A549 (cell line): ENCODE measurements around the gene NCR2.

Source experiments
- EP300 ChIP-seq, 2 experiments: fragments of >200 bp; sonication (Bioruptor Twin); formaldehyde crosslinking; IDR thresholded peaks; 2 replicates in 1 of 2; 3 replicates in 1 of 2; pipeline ENCODE4 v1.6.1; 2016 to 2017
- HDAC2 ChIP-seq: fragments of 200-600 bp; sonication (generic); IDR thresholded peaks from 2 replicates; pipeline ENCODE4 v1.6.1; 2016
- JUN ChIP-seq, 2 experiments: fragments of >200 bp; sonication (Bioruptor Twin); formaldehyde crosslinking; IDR thresholded peaks; 2 replicates in 1 of 2; 3 replicates in 1 of 2; pipeline ENCODE4 v1.6.1; 2016 to 2017
- MYC ChIP-seq: IDR thresholded peaks from 2 replicates; pipeline ENCODE4 v1.6.1; 2012; ENCODE audit warnings: mild to moderate bottlenecking, inconsistent platforms, low read length, improper control_type of control experiment, borderline replicate concordance
- NFE2L2 ChIP-seq: fragments of 150-350 bp; conservative IDR thresholded peaks from 2 replicates; pipeline ENCODE4 v1.6.1; 2014; ENCODE audit warnings: low read length
- PBX3 ChIP-seq: IDR thresholded peaks from 2 replicates; pipeline ENCODE4 v1.6.1; 2012
- PHF8 ChIP-seq: fragments of 200-600 bp; sonication (generic); IDR thresholded peaks from 2 replicates; pipeline ENCODE4 v1.6.1; 2016; ENCODE audit warnings: low read depth, mild to moderate bottlenecking, antibody characterized with exemption, moderate library complexity, borderline replicate concordance
- REST ChIP-seq: fragments of 200-600 bp; sonication (generic); IDR thresholded peaks from 2 replicates; pipeline ENCODE4 v1.6.1; 2016; ENCODE audit warnings: antibody characterized with exemption, mild to moderate bottlenecking, moderate library complexity
- SREBF2 ChIP-seq: fragments of 450-650 bp; IDR thresholded peaks from 2 replicates; pipeline ENCODE4 v1.6.1; 2014; ENCODE audit warnings: mild to moderate bottlenecking, moderate library complexity
- TF ChIP-seq, protein P1 (sequence below): fragments of >200 bp; sonication (Bioruptor Twin); formaldehyde crosslinking; IDR thresholded peaks from 3 replicates; pipeline ENCODE4 v1.5.1; 2016

DNA sequence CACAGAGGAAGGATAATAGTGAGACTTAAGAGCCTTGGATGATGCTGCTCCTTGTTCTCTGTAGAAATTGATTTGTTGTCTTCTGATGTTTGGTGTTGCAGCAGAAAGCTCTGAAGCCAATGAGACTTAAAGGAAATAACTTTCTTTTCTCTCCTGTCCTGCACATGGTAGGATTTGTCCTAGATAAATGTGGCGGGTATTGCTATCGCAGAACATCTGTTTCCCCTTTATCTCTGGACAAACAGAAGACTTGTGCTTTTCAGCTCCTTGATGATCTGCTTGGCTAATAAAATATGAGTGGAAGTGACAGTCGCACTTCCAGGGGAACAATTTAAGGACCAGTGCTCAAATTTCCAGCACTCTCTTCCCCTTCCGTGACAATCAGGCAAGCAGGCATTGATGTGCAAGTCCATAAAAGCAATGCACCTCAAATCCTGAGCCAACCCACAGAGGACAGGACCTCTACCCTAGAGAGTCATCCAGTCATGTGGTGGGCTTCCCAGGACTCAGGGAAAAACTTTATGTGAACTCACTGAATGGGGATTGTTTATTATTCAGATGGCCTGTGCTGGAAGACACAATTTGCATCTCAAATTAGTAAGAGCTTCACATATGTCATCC is 9.9 kb upstream of the NCR2 start:
- TF ChIP-seq, protein P1, sequence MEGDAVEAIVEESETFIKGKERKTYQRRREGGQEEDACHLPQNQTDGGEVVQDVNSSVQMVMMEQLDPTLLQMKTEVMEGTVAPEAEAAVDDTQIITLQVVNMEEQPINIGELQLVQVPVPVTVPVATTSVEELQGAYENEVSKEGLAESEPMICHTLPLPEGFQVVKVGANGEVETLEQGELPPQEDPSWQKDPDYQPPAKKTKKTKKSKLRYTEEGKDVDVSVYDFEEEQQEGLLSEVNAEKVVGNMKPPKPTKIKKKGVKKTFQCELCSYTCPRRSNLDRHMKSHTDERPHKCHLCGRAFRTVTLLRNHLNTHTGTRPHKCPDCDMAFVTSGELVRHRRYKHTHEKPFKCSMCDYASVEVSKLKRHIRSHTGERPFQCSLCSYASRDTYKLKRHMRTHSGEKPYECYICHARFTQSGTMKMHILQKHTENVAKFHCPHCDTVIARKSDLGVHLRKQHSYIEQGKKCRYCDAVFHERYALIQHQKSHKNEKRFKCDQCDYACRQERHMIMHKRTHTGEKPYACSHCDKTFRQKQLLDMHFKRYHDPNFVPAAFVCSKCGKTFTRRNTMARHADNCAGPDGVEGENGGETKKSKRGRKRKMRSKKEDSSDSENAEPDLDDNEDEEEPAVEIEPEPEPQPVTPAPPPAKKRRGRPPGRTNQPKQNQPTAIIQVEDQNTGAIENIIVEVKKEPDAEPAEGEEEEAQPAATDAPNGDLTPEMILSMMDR, result no peak
- no peak for TF ChIP-seq JUN (IDR thresholded peaks at IDR 0.05)
- no peak for TF ChIP-seq NFE2L2
- no peak for TF ChIP-seq MYC
- TF ChIP-seq PBX3, result no peak
- TF ChIP-seq EP300 (IDR thresholded peaks at IDR 0.05), result no peak
- no peak for TF ChIP-seq SREBF2
- TF ChIP-seq REST, result no peak
- TF ChIP-seq HDAC2, result no peak
- TF ChIP-seq PHF8, result no peak
